Measurements from ENCODE around the gene TAS2R9.

GRCh38 chr12:10794222-10794621 lies 15.7 kb downstream of the TAS2R9 start:
- TF ChIP-seq CTCF (conservative IDR thresholded peaks at IDR 0.05; ENCODE audit: low read length) = no peak
- TF ChIP-seq EZH2phosphoT487 (IDR thresholded peaks at IDR 0.05; ENCODE audit: borderline replicate concordance, low read depth, low read length) = no peak

Measured in OCI-LY7 (cell line).